H9 (cell line): ENCODE measurements around the gene PPP1R26. TPM values are rescaled to one million over a fixed set of nuclear protein-coding genes. Genes with fewer than 3 reads are reported as not detected.

Experiments used
- DNase-seq: peaks from one replicate; pipeline ENCODE4 v3.0.0-alpha.2; 2017
- H2AFZ ChIP-seq: one replicate; pipeline ENCODE4 v1.6.1; 2013; ENCODE audit warnings: mild to moderate bottlenecking, low read length, control low read depth, moderate library complexity
- H2AK5ac ChIP-seq: 2 replicates; pipeline ENCODE4 v1.6.1; 2013; ENCODE audit warnings: low read length, control low read depth, mixed read lengths; ENCODE audit not compliant: insufficient read length
- H2BK120ac ChIP-seq: one replicate; pipeline ENCODE4 v1.6.1; 2013; ENCODE audit warnings: low read depth, mild to moderate bottlenecking, low read length, control low read depth, inconsistent platforms; ENCODE audit not compliant: poor library complexity, severe bottlenecking
- H2BK12ac ChIP-seq: 2 replicates; pipeline ENCODE4 v1.6.1; 2013; ENCODE audit warnings: low read length, control low read depth, mixed read lengths, low read depth; ENCODE audit not compliant: insufficient read length
- H2BK15ac ChIP-seq: 2 replicates; pipeline ENCODE4 v1.6.1; 2013; ENCODE audit warnings: low read depth, low read length, control low read depth
- H2BK20ac ChIP-seq: one replicate; pipeline ENCODE4 v1.6.1; 2013; ENCODE audit warnings: low read depth, mild to moderate bottlenecking, low read length, control low read depth, inconsistent platforms; ENCODE audit not compliant: poor library complexity, severe bottlenecking
- H2BK5ac ChIP-seq: 2 replicates; pipeline ENCODE4 v1.6.1; 2013; ENCODE audit warnings: low read length, control low read depth, mixed read lengths; ENCODE audit not compliant: insufficient read length
- H3K14ac ChIP-seq: 2 replicates; pipeline ENCODE4 v1.6.1; 2013; ENCODE audit warnings: low read length, control low read depth; ENCODE audit not compliant: insufficient read depth
- H3K18ac ChIP-seq: 2 replicates; pipeline ENCODE4 v1.6.1; 2013; ENCODE audit warnings: low read depth, mild to moderate bottlenecking, mixed read lengths, low read length, control low read depth; ENCODE audit not compliant: insufficient read length
- H3K23ac ChIP-seq: 2 replicates; pipeline ENCODE4 v1.6.1; 2013; ENCODE audit warnings: low read length, control low read depth, mixed read lengths, low read depth; ENCODE audit not compliant: insufficient read length
- H3K23me2 ChIP-seq: 2 replicates; pipeline ENCODE4 v1.6.1; 2013; ENCODE audit warnings: low read depth, mild to moderate bottlenecking, mixed read lengths, low read length, control low read depth; ENCODE audit not compliant: insufficient read length, poor library complexity, severe bottlenecking
- H3K27ac ChIP-seq: 2 replicates; pipeline ENCODE4 v1.5.1; 2013; ENCODE audit warnings: low read length, control low read depth, mixed read lengths, low read depth; ENCODE audit not compliant: insufficient read length
- H3K27me3 ChIP-seq: 2 replicates; pipeline ENCODE4 v1.6.1; 2013; ENCODE audit warnings: low read length, control low read depth, inconsistent platforms; ENCODE audit not compliant: insufficient read depth
- H3K4ac ChIP-seq: 2 replicates; pipeline ENCODE4 v1.6.1; 2013; ENCODE audit warnings: low read depth, mild to moderate bottlenecking, control low read depth, inconsistent platforms, low read length, moderate library complexity
- H3K4me1 ChIP-seq: 2 replicates; pipeline ENCODE4 v1.6.1; 2013; ENCODE audit warnings: low read length, control low read depth, inconsistent platforms; ENCODE audit not compliant: insufficient read depth
- H3K4me2 ChIP-seq: 2 replicates; pipeline ENCODE4 v1.6.1; 2013; ENCODE audit warnings: low read length, control low read depth, mixed read lengths; ENCODE audit not compliant: insufficient read length, insufficient read depth
- H3K56ac ChIP-seq: 2 replicates; pipeline ENCODE4 v1.6.1; 2013; ENCODE audit warnings: low read depth, mild to moderate bottlenecking, mixed read lengths, low read length, control low read depth; ENCODE audit not compliant: insufficient read length
- H3K79me1 ChIP-seq: 2 replicates; pipeline ENCODE4 v1.6.1; 2013; ENCODE audit warnings: low read depth, mild to moderate bottlenecking, moderate library complexity, low read length, control low read depth, inconsistent platforms; ENCODE audit not compliant: insufficient read depth, poor library complexity, severe bottlenecking
- H3K79me2 ChIP-seq: 2 replicates; pipeline ENCODE4 v1.6.1; 2013; ENCODE audit warnings: low read length, control low read depth, inconsistent platforms; ENCODE audit not compliant: insufficient read depth
- H3K9ac ChIP-seq: 2 replicates; pipeline ENCODE4 v1.6.1; 2013; ENCODE audit warnings: low read length, control low read depth, mixed read lengths; ENCODE audit not compliant: insufficient read length; ENCODE audit errors: extremely low read depth
- H3K9me3 ChIP-seq: one replicate; pipeline ENCODE4 v1.6.1; 2013; ENCODE audit warnings: low read depth, low read length, inconsistent platforms; ENCODE audit not compliant: control insufficient read depth
- H3T11ph ChIP-seq: one replicate; pipeline ENCODE4 v1.6.1; 2013; ENCODE audit warnings: mild to moderate bottlenecking, low read length, control low read depth, inconsistent platforms
- H4K20me1 ChIP-seq: one replicate; pipeline ENCODE4 v1.6.1; 2013; ENCODE audit not compliant: control insufficient read depth, insufficient read length, insufficient read depth
- H4K5ac ChIP-seq: 2 replicates; pipeline ENCODE4 v1.6.1; 2013; ENCODE audit warnings: low read depth, mild to moderate bottlenecking, mixed read lengths, low read length, control low read depth; ENCODE audit not compliant: insufficient read length
- H4K8ac ChIP-seq: replicated peaks from 2 replicates; pipeline ENCODE4 v1.6.1; 2013; ENCODE audit warnings: low read length, control low read depth, mixed read lengths, low read depth; ENCODE audit not compliant: insufficient read length
- H4K91ac ChIP-seq: 2 replicates; pipeline ENCODE4 v1.6.1; 2013; ENCODE audit warnings: low read depth, mild to moderate bottlenecking, moderate library complexity, mixed read lengths, low read length, control low read depth; ENCODE audit not compliant: insufficient read length
- H3K27ac Mint-ChIP-seq, 3 experiments: 2 replicates in 2 of 3; 3 replicates in 1 of 3; pipeline ENCODE4 v1.8.0; 2020 to 2021; ENCODE audit warnings: mixed read lengths in 3 of 3, mild to moderate bottlenecking in 1 of 3, moderate library complexity in 1 of 3
- H3K27me3 Mint-ChIP-seq: 2 replicates; pipeline ENCODE4 v1.8.0; 2021; ENCODE audit warnings: low read depth, mild to moderate bottlenecking, moderate library complexity, mixed read lengths
- H3K36me3 Mint-ChIP-seq, 3 experiments: 2 replicates in 2 of 3; 3 replicates in 1 of 3; pipeline ENCODE4 v1.8.0; 2020 to 2021; ENCODE audit warnings: low read depth in 3 of 3, mixed read lengths in 3 of 3; ENCODE audit not compliant: insufficient read depth in 1 of 3
- H3K4me1 Mint-ChIP-seq, 2 experiments: 2 replicates each; pipeline ENCODE4 v1.8.0; 2020; ENCODE audit warnings: mixed read lengths in 2 of 2
- H3K4me3 Mint-ChIP-seq, 2 experiments: 2 replicates in 1 of 2; 3 replicates in 1 of 2; pipeline ENCODE4 v1.8.0; 2020 to 2021; ENCODE audit warnings: mild to moderate bottlenecking in 2 of 2, mixed read lengths in 2 of 2, moderate library complexity in 1 of 2
- H3K9me3 Mint-ChIP-seq, 2 experiments: 2 replicates in 1 of 2; 3 replicates in 1 of 2; pipeline ENCODE4 v1.8.0; 2020; ENCODE audit warnings: mild to moderate bottlenecking in 2 of 2, mixed read lengths in 2 of 2, moderate library complexity in 1 of 2
- CTCF ChIP-seq: fragments of 200-600 bp; sonication (generic); conservative IDR thresholded peaks from 3 replicates; pipeline ENCODE4 v1.8.0; 2021; ENCODE audit warnings: antibody characterized with exemption, mild to moderate bottlenecking
- whole genome bisulfite sequencing: extraction: QIAGEN DNeasy Blood & Tissue Kit; methylation state at CpG from one replicate; pipeline ENCODE4 v1.1.7; 2013; ENCODE audit warnings: missing lambda C conversion rate, low lambda C conversion rate, mixed read lengths; ENCODE audit not compliant: insufficient read length; ENCODE audit errors: extremely low coverage; 5-methylcytosine and 5-hydroxymethylcytosine counted together
- total RNA-seq: library from RNA; stranded (reverse); gene quantifications from 2 replicates; pipeline ENCODE4 v1.2.1, GENCODE V29; 2021

The PPP1R26 gene
- total RNA-seq, 1 experiment from 2014 or later = 38.0 TPM

- no peak overlapping the region for H3K27ac ChIP-seq
- H3K27me3 Mint-ChIP-seq = peaks cover 10% of the 10 kb centered on the region
- H2BK120ac ChIP-seq = no peak overlapping the region
- H3T11ph ChIP-seq = no peak overlapping the region
- H3K27ac Mint-ChIP-seq = peak overlapping the region in 1 of 3 experiments; percentile 31; a peak in 1 of 7 replicates
- H3K79me2 ChIP-seq = no peaks in the 10 kb centered on the region
- H3K23ac ChIP-seq = no peak overlapping the region
- DNase-seq = no peak
- no peak overlapping the region for H3K18ac ChIP-seq
- H3K4me3 Mint-ChIP-seq = peak overlapping the region; percentile 91 to 92
- no peaks in the 10 kb centered on the region for H3K9me3 ChIP-seq
- no peak overlapping the region for H3K56ac ChIP-seq
- H3K4me1 Mint-ChIP-seq = peaks cover 7 to 14% of the 10 kb centered on the region in 2 experiments
- no peaks in the 10 kb centered on the region for H4K20me1 ChIP-seq
- no peak overlapping the region for H4K91ac ChIP-seq
- no peaks in the 10 kb centered on the region; a peak in 1 of 5 replicates for H3K9me3 Mint-ChIP-seq
- TF ChIP-seq CTCF = no peak
- no peak overlapping the region for H2AFZ ChIP-seq
- peaks cover 16% of the 10 kb centered on the region for H3K23me2 ChIP-seq
- no peak overlapping the region for H3K9ac ChIP-seq
- H2BK15ac ChIP-seq = no peak overlapping the region
- H4K5ac ChIP-seq = no peak overlapping the region
- H3K4me1 ChIP-seq = no peaks in the 10 kb centered on the region; the same call in 1 of the 2 replicates
- H3K36me3 Mint-ChIP-seq = peaks cover 18 to 39% (median 38%) of the 10 kb centered on the region in 3 experiments; a peak in 6 of 7 replicates
- H3K79me1 ChIP-seq = no peaks in the 10 kb centered on the region
- no peak overlapping the region for H2BK20ac ChIP-seq
- H2AK5ac ChIP-seq = no peak overlapping the region
- no peak overlapping the region for H2BK5ac ChIP-seq
- peak overlapping the region; percentile 72 for H3K4me2 ChIP-seq
- no peak overlapping the region for H2BK12ac ChIP-seq
- no peak overlapping the region for H4K8ac ChIP-seq
- no CpG with 5 or more reads among the region's 15 CpGs for WGBS
- H3K4ac ChIP-seq = no peak overlapping the region
- no peak overlapping the region for H3K14ac ChIP-seq
- no peaks in the 10 kb centered on the region for H3K27me3 ChIP-seq
These were observed 22.7 kb downstream of the PPP1R26 start for GRCh38 chr9:135502168-135502872.
